Femur (tissue), 1 donor: Measurements from ENCODE around the gene RUNDC3A.
"Not testable (repeated sequence)": the region's sequence is repeated elsewhere in the genome, so short reads cannot be mapped to it uniquely, and the experiment has no call there.

ENCODE experiments used
- DNase-seq: peaks from one replicate; pipeline ENCODE4 v3.0.0-alpha.2; 2017

Gene RUNDC3A

GRCh38 chr17:44346064-44346844 is 37.9 kb downstream of the RUNDC3A start:
- no peak for DNase-seq

DNA sequence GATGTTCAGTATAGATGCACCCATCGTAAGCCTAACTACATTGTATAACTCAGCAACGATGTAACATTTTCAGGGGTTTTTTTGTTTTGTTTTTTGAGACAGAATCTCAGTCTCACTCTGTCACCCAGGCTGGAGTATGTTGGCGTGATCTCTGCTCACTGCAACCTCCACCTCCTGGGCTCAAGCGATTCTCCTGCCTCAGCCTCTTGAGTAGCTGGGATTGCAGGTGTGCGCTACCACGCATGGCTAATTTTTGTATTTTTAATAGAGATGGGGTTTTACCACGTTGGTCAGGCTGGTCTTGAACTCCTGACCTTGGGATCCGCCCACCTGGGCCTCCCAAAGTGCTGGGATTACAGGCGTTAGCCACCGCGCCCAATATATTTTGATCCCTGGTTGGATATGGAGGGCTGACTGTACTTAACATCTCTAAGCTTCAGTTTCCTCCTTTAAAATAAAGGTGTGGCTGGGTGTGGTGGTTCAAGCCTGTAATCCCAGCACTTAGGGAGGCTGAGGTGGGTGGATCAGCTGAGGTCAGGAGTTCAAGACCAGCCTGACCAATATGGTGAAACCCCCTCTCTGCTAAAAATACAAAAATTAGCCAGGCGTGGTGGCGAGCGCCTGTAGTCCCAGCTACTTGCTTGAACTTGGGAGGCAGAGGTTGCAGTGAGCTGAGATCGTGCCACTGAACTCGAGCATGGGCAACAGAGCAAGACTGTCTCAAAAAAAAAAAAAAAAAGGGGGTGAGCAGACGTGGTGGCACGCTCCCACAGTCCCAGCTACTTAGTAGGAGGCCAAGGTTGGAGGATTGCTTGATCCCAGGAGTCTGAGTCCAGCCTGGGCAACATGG is 39.0 kb downstream of the RUNDC3A start:
- not testable (repeated sequence) for DNase-seq

- DNase-seq = no peak
Measured at GRCh38 chr17:44348234-44348987, 40.0 kb downstream of the RUNDC3A start.

DNA sequence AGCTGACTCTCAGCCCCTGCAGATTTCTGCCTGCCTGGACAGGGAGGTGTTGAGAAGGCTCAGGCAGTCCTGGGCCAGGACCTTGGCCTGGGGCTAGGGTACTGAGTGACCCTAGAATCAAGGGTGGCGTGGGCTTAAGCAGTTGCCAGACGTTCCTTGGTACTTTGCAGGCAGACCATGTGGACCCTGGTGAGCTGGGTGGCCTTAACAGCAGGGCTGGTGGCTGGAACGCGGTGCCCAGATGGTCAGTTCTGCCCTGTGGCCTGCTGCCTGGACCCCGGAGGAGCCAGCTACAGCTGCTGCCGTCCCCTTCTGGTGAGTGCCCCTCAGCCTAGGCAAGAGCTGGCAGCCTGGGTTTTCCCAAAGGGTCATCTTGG is 40.6 kb downstream of the RUNDC3A start:
- DNase-seq = no peak

- DNase-seq = no peak
Measured at GRCh38 chr17:44349553-44350070, 41.2 kb downstream of the RUNDC3A start.

GRCh38 chr17:44350733-44351226 is 42.4 kb downstream of the RUNDC3A start:
- peak; percentile 73 for DNase-seq

DNA sequence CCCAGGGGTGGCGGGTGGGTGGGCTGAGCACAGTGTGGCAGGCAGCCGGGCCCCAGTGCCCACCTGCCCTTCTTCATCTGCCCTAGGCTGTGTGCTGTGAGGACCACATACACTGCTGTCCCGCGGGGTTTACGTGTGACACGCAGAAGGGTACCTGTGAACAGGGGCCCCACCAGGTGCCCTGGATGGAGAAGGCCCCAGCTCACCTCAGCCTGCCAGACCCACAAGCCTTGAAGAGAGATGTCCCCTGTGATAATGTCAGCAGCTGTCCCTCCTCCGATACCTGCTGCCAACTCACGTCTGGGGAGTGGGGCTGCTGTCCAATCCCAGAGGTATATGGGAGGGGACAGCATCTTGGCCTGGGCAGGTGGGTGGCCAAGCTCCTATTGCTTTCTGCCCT is 43.1 kb downstream of the RUNDC3A start:
- DNase-seq = no peak

DNA sequence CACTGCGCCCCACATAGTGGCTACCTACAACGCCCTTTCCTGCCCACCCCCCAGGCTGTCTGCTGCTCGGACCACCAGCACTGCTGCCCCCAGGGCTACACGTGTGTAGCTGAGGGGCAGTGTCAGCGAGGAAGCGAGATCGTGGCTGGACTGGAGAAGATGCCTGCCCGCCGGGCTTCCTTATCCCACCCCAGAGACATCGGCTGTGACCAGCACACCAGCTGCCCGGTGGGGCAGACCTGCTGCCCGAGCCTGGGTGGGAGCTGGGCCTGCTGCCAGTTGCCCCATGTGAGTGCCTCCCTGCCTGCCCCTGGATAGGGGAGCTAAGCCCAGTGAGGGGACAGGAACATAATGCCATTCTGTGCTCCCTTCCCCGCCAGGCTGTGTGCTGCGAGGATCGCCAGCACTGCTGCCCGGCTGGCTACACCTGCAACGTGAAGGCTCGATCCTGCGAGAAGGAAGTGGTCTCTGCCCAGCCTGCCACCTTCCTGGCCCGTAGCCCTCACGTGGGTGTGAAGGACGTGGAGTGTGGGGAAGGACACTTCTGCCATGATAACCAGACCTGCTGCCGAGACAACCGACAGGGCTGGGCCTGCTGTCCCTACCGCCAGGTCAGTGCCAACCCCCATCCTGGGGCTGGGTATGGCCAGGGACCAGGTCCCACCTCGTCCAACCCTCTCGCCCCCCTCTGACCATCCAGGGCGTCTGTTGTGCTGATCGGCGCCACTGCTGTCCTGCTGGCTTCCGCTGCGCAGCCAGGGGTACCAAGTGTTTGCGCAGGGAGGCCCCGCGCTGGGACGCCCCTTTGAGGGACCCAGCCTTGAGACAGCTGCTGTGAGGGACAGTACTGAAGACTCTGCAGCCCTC is 43.8 kb downstream of the RUNDC3A start:
- DNase-seq = no peak

- peak; percentile 54 for DNase-seq
Measured at GRCh38 chr17:44352828-44353671, 44.6 kb downstream of the RUNDC3A start.

- DNase-seq = peak; percentile 54
Measured at GRCh38 chr17:44353672-44354331, 45.4 kb downstream of the RUNDC3A start.

- DNase-seq = peak; percentile 69
Measured at GRCh38 chr17:44354582-44355561, 46.5 kb downstream of the RUNDC3A start.

- DNase-seq = no peak
Measured at GRCh38 chr17:44355642-44356099, 47.3 kb downstream of the RUNDC3A start.

DNA sequence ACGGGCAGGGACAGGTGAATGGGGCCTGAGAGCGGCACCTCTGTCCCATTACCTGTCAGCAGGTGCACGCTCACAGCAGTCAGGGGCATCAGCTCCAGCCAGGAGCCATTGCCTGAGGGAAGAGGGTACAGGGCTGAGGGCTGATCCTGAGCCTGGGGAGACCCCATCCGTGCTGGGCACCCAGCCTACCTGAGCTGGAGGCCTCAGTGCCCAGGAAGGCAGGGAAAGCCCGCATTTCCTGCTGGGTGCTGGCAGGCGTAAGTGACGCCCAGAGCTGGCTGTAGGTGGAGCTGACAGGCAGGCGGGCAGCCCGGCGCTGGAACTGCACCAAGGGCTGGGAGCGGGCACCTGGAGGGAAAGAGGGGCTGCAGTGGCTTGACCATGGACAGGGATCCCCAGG is 47.8 kb downstream of the RUNDC3A start:
- no peak for DNase-seq

- DNase-seq = no peak
Measured at GRCh38 chr17:44358066-44358465, 49.7 kb downstream of the RUNDC3A start.

- no peak for DNase-seq
Measured at GRCh38 chr17:44359006-44359405, 50.6 kb downstream of the RUNDC3A start.

GRCh38 chr17:44359458-44360143 is 51.2 kb downstream of the RUNDC3A start:
- peak; percentile 62 for DNase-seq

- DNase-seq = no peak
Measured at GRCh38 chr17:44360144-44360533, 51.7 kb downstream of the RUNDC3A start.

DNA sequence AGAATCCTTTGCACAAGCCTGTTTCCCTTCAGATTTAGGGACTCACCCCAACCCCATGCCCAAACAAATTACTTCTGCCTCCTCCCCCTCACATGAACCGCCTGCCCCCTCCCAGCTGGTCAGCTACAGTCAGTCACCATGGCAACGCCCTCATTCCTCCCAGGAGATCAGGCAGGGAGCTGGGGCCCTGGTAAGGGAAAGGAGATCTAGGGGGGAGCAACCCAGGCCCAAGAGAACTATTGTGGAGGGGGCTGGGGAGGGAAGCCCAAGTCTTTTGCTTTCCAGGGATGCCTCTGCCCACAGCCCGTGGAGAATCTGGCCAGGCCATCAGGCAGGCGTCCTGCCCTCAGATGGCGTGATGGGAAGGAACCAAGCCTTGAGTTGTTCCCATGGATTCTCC is 52.4 kb downstream of the RUNDC3A start:
- peak; percentile 64 for DNase-seq
